Measurements from ENCODE around the gene TNIK. TPM values are rescaled to one million over a fixed set of nuclear protein-coding genes. Genes with fewer than 3 reads are reported as not detected.

TNIK gene
- total RNA-seq, 1 donor from 2014 or later = 15.5 TPM

- no peak overlapping the region for H3K4me3 Mint-ChIP-seq (ENCODE audit: unreplicated experiment)
- peaks cover 41% of the 10 kb centered on the region for H3K4me1 Mint-ChIP-seq (ENCODE audit: unreplicated experiment)
- DNase-seq (ENCODE audit: extremely low spot score, unreplicated experiment) = no peak
- no peaks in the 10 kb centered on the region for H3K27me3 Mint-ChIP-seq (ENCODE audit: unreplicated experiment)
- H3K9me3 Mint-ChIP-seq (ENCODE audit: unreplicated experiment) = no peaks in the 10 kb centered on the region
- H3K27ac Mint-ChIP-seq (ENCODE audit: unreplicated experiment) = no peak overlapping the region
- H3K36me3 Mint-ChIP-seq (ENCODE audit: unreplicated experiment) = no peaks in the 10 kb centered on the region
- TF ChIP-seq CTCF (IDR thresholded peaks at IDR 0.05) = no peak
Measured at GRCh38 chr3:171379281-171379680, 80.9 kb downstream of the TNIK start.

- Mint-ChIP-seq H3K27me3 (ENCODE audit: unreplicated experiment) (no peaks in the 10 kb centered on the region), H3K27ac (ENCODE audit: unreplicated experiment) (no peak overlapping the region), H3K4me1 (ENCODE audit: unreplicated experiment) (peaks cover 34% of the 10 kb centered on the region), H3K36me3 (ENCODE audit: unreplicated experiment) (no peaks in the 10 kb centered on the region), H3K9me3 (ENCODE audit: unreplicated experiment) (no peaks in the 10 kb centered on the region), H3K4me3 (ENCODE audit: unreplicated experiment) (no peak overlapping the region)
- DNase-seq (ENCODE audit: extremely low spot score, unreplicated experiment) = no peak
- TF ChIP-seq CTCF (IDR thresholded peaks at IDR 0.05) = no peak
Measured at GRCh38 chr3:171378586-171378985, 81.6 kb downstream of the TNIK start.

GRCh38 chr3:171377859-171378258, 82.3 kb downstream of the TNIK start:
- H3K36me3 Mint-ChIP-seq (ENCODE audit: unreplicated experiment) = no peaks in the 10 kb centered on the region
- no peak overlapping the region for H3K4me3 Mint-ChIP-seq (ENCODE audit: unreplicated experiment)
- H3K27me3 Mint-ChIP-seq (ENCODE audit: unreplicated experiment) = no peaks in the 10 kb centered on the region
- no peak for TF ChIP-seq CTCF (IDR thresholded peaks at IDR 0.05)
- peaks cover 27% of the 10 kb centered on the region for H3K4me1 Mint-ChIP-seq (ENCODE audit: unreplicated experiment)
- H3K27ac Mint-ChIP-seq (ENCODE audit: unreplicated experiment) = no peak overlapping the region
- DNase-seq (ENCODE audit: extremely low spot score, unreplicated experiment) = no peak
- H3K9me3 Mint-ChIP-seq (ENCODE audit: unreplicated experiment) = no peaks in the 10 kb centered on the region

GRCh38 chr3:171376596-171376947, 83.6 kb downstream of the TNIK start:
- H3K27ac Mint-ChIP-seq (ENCODE audit: unreplicated experiment) = no peak overlapping the region
- peaks cover 26% of the 10 kb centered on the region for H3K4me1 Mint-ChIP-seq (ENCODE audit: unreplicated experiment)
- no peaks in the 10 kb centered on the region for H3K36me3 Mint-ChIP-seq (ENCODE audit: unreplicated experiment)
- no peaks in the 10 kb centered on the region for H3K9me3 Mint-ChIP-seq (ENCODE audit: unreplicated experiment)
- TF ChIP-seq CTCF (IDR thresholded peaks at IDR 0.05) = no peak
- no peaks in the 10 kb centered on the region for H3K27me3 Mint-ChIP-seq (ENCODE audit: unreplicated experiment)
- no peak for DNase-seq (ENCODE audit: extremely low spot score, unreplicated experiment)
- H3K4me3 Mint-ChIP-seq (ENCODE audit: unreplicated experiment) = no peak overlapping the region

GRCh38 chr3:171375666-171376595, 84.3 kb downstream of the TNIK start:
- no peaks in the 10 kb centered on the region for H3K36me3 Mint-ChIP-seq (ENCODE audit: unreplicated experiment)
- peaks cover 26% of the 10 kb centered on the region for H3K4me1 Mint-ChIP-seq (ENCODE audit: unreplicated experiment)
- H3K4me3 Mint-ChIP-seq (ENCODE audit: unreplicated experiment) = no peak overlapping the region
- H3K27ac Mint-ChIP-seq (ENCODE audit: unreplicated experiment) = peak overlapping the region; percentile 59
- TF ChIP-seq CTCF (IDR thresholded peaks at IDR 0.05) = no peak
- no peaks in the 10 kb centered on the region for H3K9me3 Mint-ChIP-seq (ENCODE audit: unreplicated experiment)
- DNase-seq (ENCODE audit: extremely low spot score, unreplicated experiment) = no peak
- no peaks in the 10 kb centered on the region for H3K27me3 Mint-ChIP-seq (ENCODE audit: unreplicated experiment)
